GM12891 (cell line): Measurements from ENCODE around the gene ASCC2.

Experiments used
- DNase-seq: peaks from one replicate; pipeline ENCODE4 v3.0.0; 2011; ENCODE audit warnings: low spot score; ENCODE audit not compliant: insufficient read length
- FAIRE-seq: peaks from 2 replicates; lab custom pipeline; 2011; peaks lifted over from hg19 to GRCh38; lab: Jason Lieb, UNC
- PAX5 ChIP-seq: IDR thresholded peaks from 2 replicates; pipeline ENCODE4 v1.6.1; 2011; ENCODE audit warnings: low read length, moderate library complexity, mild to moderate bottlenecking; ENCODE audit not compliant: insufficient read depth, severe bottlenecking
- POLR2A ChIP-seq: IDR thresholded peaks from 2 replicates; pipeline ENCODE4 v1.6.1; 2011; ENCODE audit warnings: low read depth, low read length, control low read depth
- POLR2AphosphoS5 ChIP-seq: IDR thresholded peaks from 2 replicates; pipeline ENCODE4 v1.6.1; 2011; ENCODE audit warnings: low read depth, low read length, control low read depth
- POU2F2 ChIP-seq: IDR thresholded peaks from 2 replicates; pipeline ENCODE4 v1.6.1; 2011; ENCODE audit warnings: low read depth, mild to moderate bottlenecking, control low read depth, low read length, moderate library complexity
- SPI1 ChIP-seq: IDR thresholded peaks from 2 replicates; pipeline ENCODE4 v1.6.1; 2011; ENCODE audit warnings: low read depth, low read length, control low read depth
- TAF1 ChIP-seq: IDR thresholded peaks from 2 replicates; pipeline ENCODE4 v1.6.1; 2011; ENCODE audit warnings: low read depth, low read length, control low read depth

ASCC2 gene

GRCh38 chr22:29790061-29790460, 48.0 kb downstream of the ASCC2 start:
- TF ChIP-seq POU2F2 (no peak), SPI1 (no peak), POLR2A (no peak)
- FAIRE-seq, result no peak
- DNase-seq, result no peak

DNA sequence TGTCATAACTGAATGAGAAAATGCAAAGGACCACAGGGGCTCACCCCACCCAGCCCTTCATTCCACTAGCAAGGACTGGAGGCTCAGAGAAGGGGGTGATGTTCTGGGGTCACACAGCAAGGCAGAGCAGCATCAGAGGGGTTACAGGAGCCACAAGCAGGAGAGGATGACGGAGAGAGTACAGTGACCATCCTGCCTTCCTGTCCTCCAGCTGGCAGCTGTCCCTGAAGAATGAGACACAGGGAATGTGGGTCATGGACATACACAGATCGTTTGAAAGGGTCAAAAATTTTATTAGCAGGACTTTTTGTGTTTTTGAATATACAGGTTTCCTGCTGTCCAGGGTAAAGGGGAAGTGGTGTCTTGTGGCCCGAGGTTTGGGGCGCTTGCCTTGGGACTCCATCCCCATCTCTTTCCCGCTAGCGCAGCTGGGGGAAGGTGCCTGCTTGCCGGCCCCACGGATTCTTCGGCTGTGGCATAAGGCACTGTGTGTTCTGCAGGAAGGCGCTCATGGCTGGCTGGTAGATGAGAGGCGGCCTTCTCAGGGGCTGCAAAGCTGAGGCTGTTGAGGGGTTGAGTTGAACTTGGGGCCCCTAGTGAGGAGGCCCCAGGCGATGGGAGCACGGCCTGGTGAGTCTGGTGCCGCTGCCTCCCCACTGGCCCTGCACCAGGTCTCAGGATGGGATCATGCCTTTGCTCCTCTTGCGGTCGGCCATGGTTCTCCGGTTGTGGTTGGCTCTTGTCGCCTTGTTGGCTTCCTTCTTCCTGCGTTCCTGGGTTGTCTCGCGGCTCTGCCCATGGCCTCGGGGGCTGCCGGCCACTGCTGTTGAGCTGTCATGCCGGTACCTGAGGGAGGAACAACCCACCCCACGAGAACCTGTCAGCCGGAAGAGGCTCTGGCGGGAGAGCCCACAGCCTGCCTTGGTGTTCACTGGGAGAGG, 49.5 kb downstream of the ASCC2 start:
- no peak for FAIRE-seq
- TF ChIP-seq SPI1 (no peak), POLR2A (no peak), POLR2AphosphoS5 (no peak), POU2F2 (no peak), PAX5 (no peak), TAF1 (no peak)
- no peak for DNase-seq

- FAIRE-seq (no peak), DNase-seq (no peak)
- TF ChIP-seq TAF1 (no peak), PAX5 (no peak), POU2F2 (no peak), POLR2AphosphoS5 (no peak; the same call in 1 of the 2 replicates), POLR2A (no peak), SPI1 (no peak)
These were observed 50.6 kb downstream of the ASCC2 start for GRCh38 chr22:29787371-29787980.

DNA sequence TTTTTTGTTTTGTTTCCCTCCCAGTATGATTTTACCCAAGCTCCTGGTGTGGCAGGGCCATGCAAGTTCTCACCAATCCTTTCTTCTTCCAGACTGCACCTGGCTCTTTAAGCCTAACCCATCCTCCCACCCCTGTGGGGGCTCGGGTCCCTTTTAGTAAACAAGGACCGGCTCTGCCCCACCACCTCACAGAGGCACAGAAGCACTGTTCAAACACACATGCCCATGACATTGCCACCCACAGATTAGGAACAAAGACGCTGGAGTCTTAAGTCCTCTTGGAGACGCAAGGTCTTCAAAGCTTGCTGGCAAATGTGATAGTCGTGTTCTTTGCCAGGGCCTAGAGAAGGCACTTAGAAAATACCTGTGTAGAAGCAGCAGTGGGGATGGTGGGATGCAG, 52.0 kb downstream of the ASCC2 start:
- TF ChIP-seq SPI1 (no peak), POLR2AphosphoS5 (no peak), PAX5 (no peak), TAF1 (no peak), POU2F2 (no peak), POLR2A (no peak)
- FAIRE-seq, result no peak
- DNase-seq, result no peak

GRCh38 chr22:29784451-29785361, 53.4 kb downstream of the ASCC2 start:
- FAIRE-seq, result no peak
- TF ChIP-seq PAX5 (no peak), POLR2A (no peak), POU2F2 (no peak), POLR2AphosphoS5 (no peak), SPI1 (no peak), TAF1 (no peak)
- no peak for DNase-seq

GRCh38 chr22:29782061-29782845, 55.8 kb downstream of the ASCC2 start:
- DNase-seq (no peak), FAIRE-seq (no peak)

GRCh38 chr22:29780748-29781676, 57.1 kb downstream of the ASCC2 start:
- TF ChIP-seq PAX5 (no peak), POLR2AphosphoS5 (no peak), POU2F2 (no peak), TAF1 (no peak), POLR2A (no peak), SPI1 (no peak)
- DNase-seq, result no peak
- FAIRE-seq, result no peak

More at GRCh38 chr22:29782061-29782845, 55.8 kb downstream of the ASCC2 start:
- TF ChIP-seq PAX5 (no peak), POU2F2 (no peak), POLR2AphosphoS5 (no peak), POLR2A (no peak), SPI1 (no peak), TAF1 (no peak)

DNA sequence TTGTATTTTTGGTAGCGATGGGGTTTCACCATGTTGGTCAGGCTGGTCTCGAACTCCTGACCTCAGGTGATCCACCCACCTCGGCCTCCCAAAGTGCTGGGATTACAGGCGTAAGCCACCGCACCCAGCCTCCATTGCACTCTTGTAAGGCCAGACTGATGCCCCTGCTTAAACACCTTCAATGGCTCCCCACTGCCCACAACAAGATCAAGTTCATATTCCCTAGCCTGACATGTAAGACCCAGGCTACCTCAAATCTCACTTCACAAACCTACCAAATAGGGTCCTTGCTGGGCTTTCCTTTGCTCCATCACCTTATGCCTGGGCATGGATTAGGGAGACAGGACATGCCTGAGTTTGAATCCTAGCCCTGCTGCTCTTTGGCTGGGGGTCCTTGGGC, 57.9 kb downstream of the ASCC2 start:
- no peak for TF ChIP-seq POLR2AphosphoS5
- no peak for TF ChIP-seq SPI1
- no peak for TF ChIP-seq PAX5
- TF ChIP-seq POU2F2, result no peak
- no peak for TF ChIP-seq TAF1
- TF ChIP-seq POLR2A, result no peak
- no peak for DNase-seq
- no peak for FAIRE-seq
